Activated T-cell treated with anti-CD3 and anti-CD28 coated beads, Interleukin-2, amount 50 U/mL, for 1 hour (primary cell): ENCODE data around the gene CCDC148.
A peak's percentile ranks its signal among the peaks of the same experiment; 100 is the strongest.

Source experiments
- DNase-seq: peaks from one replicate; pipeline ENCODE4 v3.0.0-alpha.2; 2020

CCDC148 gene

DNA sequence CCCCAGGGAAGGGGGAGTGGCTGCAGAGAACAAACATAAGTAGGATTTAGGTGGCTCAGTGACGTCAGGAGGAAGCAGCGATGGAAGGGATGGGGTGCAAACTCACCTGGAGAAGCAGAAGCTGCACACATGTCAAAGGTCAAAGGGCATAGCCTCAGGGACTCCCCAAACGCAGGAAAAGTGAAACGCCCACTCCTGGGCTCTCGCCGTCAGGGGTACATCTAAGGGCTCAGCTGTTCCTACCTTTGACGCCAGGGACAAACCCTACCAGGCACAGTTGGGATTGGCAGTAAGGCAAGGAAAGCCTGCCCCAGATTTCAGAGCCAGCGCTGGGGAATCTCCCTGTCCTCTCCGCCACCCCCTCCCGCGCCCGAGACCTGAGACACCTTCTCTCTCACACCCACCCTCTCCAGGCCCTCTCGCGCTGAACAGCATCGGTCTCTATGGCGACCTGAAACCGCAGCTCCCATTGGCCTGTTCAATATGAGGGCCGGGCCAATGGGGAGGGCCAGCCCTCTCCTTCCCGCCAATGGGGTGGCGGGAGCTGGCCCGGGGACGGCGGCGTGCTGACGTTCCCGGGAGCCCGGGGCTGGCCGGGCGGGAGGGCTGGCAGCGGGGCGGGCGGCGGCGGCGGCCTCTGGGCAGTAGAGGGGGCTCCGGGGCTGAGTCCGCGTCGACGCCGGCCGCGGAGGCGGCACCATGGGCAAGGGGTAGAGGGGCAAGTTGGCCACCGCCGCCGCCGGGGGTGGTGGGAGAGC, at the start of gene CCDC148, which contains the start of gene PKP4:
CCDC148 (minus strand) TSS at position 445 of the 758 bp plus-strand sequence; CDS start at position 131, 314 bp downstream.
PKP4 (plus strand) TSS at position 644 of the 758 bp plus-strand sequence. CDS start 76,233 bp downstream, outside the sequence.
- DNase-seq: peak; percentile 86

DNA sequence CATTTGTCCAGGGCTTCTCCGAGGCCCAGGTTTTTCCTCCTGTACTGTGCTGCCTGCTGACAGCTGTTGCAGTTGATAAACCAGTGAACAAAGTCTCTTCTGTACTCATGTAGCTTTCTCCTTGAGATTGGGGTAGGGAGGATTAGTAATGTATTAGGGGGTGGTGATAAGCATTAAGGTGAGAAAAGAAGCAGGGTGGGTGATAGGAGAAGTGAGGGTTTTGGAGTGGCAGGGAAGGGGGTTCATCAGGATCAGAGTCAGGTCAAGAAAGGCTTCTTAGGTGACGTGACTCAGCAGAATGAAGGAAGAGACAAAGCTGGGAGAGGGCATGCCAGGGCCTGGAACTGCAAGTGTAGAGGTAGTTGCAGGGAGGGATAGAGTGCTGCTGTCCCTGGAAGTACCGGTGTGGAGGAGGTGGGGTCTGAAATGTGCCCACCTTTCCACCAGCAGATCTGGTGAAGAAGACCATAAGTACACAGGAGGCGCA, 48.9 kb upstream of the CCDC148 start:
- no peak for DNase-seq

DNA sequence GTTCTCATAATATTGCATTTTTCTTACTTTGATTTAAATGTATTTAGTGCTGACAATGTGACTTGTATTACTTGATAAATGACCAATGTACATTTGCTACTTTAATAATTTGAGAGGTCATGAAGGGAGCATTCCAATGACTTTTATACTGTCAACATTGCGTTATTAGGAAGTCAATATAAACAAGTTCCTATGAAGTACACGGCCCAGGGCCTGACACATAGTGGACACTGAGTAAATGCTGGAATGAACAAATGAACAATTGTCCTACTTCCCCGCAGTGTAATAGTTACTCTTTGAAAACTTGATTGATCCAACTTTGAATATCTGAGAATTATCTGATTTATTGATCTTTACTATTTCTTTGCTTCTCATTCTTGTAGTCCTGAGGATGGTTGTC, 47.5 kb upstream of the CCDC148 start:
- no peak for DNase-seq

DNA sequence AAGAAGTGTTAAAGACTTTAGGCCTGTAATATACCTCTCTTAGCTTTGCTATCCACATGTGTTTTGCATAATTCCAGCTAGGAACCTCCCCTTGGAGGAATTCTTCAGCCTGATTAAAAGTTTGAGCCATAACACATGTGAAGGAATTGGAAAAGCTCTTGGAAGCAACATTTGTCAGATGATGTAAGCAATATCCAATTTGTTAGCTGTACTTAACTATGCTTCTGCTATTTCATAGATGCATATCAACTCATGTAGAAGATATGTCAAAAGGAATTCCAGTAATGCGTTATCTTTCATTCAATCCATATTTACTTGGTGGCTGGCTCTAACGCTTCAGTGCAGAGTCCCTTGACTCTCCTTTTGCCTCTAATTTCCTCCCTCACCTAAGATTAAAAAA, 46.4 kb upstream of the CCDC148 start:
- DNase-seq: no peak

DNA sequence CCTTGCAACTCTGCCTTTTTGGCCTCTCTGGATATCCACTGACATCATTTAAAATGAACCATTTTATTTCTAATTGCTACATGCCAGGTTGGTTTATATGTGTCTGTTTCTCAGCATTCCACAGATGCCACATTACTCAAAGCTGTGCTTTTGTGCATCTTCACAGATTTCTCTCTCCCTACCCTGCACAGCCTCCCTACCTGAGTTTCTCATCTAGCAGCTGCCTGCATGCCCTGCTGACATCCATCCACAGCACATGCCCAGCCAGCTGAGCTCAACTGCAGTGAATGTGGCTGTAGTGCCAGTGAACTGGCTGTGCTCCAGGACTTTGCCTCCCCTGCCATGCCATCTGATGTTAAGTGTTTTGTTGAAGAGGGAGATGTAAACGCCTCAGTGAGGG, 44.7 kb upstream of the CCDC148 start:
- no peak for DNase-seq

DNA sequence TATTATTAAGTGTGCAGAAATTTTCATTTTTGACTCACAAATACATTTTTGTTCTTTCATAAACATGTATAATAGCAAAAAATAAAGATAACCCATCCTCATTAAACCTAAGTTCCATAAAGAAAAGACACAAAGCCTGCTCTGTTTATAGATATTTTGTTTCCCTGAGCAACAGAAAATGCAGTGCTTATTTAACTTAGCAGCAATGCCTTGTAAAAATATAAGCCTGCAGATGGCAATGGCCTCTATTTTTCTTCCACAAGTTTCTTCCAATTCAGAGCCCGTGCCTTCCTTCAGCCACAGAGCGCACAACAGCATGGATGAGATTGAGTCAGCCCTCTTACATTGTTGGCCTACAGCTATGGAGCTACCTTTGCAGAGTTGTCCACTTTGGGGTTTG, 43.8 kb upstream of the CCDC148 start:
- no peak for DNase-seq

DNA sequence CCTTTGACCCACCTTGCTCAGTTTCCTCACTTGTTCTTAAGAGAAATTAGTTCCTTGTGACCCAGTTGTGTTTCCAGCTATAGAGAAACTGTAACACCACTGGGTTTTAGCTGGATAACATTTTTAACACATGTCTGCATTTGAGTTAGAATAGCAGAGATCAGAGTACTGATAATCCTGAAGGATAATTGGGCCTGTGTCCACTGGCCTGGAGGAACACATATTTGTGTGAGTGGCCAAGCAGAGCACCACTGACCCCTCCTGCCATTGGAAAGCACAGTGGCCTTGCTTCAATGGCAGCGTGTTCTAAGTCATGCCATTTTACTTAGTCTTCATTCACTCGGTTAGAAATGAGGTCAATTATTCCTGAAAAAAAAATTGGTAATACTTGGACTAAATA, 42.8 kb upstream of the CCDC148 start:
- no peak for DNase-seq

DNA sequence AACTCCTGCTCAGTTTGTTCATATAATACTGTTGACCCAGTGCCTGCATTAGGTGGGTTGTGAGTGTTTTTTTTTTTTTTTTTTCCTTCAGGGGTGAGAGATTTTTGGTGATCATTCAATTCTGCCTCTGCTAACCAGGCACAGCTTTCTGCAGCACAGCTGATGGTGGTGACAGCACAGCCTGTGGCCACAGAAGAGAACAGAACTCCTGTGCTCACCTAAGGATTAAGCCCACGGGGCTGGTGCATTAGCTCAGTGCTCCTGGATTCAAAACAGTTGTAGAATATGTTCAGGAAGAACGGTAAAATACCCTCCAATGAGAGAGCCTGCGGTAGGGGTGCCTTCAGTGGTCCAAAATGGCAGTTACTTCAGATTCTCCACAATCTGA, 42.2 kb upstream of the CCDC148 start:
- no peak for DNase-seq

DNA sequence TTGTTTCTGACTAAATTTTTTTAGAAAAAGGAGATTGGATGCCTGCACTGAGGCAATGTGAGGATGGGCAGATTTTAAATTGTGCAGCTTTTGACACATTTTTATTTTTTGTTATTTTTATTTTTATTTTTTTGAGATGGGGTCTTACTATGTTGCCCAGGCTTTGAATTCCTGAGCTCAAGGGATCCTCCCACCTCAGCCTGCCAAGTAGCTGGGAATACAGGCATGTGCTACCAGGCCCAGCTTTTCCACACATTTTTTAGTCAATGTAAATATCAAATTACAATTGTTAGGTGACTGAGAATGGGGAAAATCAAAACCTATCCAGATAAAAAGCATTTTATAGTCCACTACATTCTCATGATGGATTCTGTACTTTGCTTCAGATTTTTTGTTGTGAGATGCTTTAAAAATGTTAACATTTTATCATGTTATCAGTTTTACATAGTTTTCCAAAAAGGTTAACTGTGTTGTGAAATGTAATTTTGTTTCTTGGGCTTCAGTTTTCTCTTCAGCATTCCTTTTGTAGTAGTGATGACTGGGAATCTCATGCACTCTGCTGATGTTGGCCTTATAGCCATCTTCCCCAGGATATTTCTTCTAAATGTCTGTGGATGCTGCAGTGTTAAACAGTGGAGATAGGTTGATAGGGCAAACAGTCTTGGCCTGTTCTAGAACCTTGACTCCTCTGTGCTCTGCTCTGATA, 41.6 kb upstream of the CCDC148 start:
- no peak for DNase-seq

DNA sequence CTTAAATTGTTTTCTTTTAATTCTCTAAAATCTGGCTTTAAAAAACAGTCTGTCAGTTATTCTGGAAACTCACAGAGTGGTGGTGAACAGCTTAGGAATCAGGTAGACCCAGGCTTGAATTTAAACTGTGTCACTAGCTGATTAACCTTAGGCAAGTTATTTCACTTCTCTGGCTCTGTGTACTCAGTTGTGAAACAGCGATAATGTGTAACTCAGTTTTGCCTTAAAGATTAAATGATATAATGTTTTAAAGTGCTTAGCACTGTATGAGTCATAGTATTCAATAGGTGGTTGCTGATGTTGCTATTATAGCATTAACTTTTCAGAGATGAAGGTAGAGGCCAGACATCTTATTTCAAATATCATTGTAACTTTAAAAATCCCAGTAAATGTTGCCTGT, 40.9 kb upstream of the CCDC148 start:
- no peak for DNase-seq

DNA sequence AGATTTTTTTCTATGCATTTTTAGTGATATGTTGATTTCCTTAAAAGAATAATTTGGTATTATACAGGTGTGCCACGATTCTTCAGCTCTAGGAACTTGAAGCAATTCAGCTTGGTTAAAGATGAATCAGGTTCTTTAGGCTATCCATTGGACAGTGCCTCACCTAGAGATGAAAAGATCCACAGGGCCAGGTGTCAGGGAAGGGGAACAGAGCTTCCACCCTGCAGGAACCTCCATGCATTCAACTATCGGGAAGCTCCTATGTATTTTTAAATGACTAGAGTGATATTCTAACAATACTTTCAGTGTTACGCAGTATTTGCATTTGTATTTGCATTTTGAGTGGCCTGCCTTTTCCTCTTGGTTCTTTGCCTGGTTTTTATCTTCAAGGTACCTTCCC, 40.4 kb upstream of the CCDC148 start:
- no peak for DNase-seq

DNA sequence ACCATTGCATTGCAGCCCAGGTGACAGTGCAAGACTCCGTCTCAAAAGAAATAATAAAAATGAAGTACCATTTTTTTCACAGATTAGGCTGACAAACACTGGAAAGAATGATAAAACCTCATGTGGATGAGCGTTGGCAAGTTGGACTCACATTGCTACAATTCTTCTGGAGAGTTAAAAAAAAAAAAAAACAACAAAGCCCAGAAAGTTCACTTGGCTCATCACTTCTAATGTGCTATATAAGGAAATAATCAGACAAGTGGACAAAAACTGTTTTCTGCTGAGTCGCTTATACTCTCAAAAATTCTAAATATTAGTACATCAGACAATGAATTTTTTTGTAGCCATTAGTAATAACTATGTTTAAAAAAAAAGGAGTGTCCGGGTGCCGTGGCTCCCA, 38.6 kb upstream of the CCDC148 start:
- DNase-seq: no peak

DNA sequence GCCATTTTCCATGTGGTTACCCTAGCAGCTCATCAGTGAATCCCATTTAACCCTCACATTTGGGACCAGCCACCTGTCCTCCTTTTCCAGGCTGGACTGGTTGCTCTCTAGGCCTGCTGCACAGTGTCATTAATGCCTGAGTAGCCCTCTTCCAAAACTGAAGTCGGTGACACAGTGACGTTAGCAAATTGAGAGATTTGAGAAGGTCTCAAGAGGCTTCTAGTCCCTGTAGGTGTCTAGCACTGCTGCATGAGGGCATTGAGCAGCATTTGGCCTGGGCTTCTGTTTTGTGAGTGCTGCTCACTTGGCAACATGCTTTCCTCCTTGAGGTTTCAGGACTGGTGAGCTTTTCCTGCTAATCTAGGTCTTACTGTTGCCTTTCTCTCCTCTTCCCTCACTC, 36.9 kb upstream of the CCDC148 start:
- no peak for DNase-seq

DNA sequence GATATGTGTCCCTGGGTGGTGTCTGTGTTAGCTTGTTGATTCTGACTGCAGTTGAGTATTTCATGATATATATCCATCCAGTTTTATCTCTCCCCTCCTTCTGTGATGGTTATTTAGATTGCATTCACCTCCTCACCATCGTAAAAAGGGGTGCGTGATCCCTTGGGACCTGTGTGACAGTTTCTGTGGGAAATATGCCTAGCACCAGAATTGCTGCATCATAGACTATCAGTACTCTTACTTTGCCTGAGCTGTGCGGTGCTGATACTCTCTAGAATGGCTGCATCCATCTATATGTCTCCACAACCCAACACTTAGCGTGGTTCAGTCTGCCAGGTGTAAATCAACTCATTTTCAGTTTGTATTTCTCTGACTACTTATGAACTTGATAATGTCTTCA, 34.5 kb upstream of the CCDC148 start:
- DNase-seq: no peak

DNA sequence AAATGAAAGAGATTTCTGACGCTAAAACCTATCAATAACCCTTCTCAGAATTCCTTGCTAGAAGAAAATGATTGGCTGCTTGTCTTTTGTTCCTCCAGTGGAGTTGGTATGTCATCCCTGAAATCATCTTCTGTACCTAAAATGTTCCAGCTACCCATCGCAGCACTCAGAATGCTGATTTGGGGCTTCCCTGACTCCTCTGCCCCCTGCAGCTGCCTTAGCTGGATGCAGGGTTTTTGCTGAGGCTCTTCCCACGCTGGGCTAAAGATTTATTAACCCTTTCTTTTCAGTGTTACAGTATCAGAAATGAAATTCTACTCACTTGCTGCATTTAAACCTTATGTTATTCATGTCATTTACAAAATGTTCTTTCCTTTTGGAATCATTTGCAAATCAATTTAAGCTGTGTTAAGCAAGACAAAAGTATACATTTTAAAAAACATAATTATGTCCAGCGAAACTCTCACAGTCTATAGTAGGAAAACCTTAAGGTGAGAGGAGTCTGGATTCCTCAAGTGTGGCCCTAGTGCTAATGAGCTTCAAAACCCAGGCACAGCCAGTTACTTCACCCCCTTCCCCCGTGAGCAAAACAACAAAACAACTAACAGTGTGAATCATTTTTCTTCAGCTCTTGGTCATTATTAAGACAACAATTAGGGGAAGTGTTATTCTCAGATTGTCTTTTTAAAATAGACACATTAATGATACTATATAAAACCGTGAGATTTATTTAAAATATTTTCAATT, 33.0 kb upstream of the CCDC148 start:
- DNase-seq: no peak

DNA sequence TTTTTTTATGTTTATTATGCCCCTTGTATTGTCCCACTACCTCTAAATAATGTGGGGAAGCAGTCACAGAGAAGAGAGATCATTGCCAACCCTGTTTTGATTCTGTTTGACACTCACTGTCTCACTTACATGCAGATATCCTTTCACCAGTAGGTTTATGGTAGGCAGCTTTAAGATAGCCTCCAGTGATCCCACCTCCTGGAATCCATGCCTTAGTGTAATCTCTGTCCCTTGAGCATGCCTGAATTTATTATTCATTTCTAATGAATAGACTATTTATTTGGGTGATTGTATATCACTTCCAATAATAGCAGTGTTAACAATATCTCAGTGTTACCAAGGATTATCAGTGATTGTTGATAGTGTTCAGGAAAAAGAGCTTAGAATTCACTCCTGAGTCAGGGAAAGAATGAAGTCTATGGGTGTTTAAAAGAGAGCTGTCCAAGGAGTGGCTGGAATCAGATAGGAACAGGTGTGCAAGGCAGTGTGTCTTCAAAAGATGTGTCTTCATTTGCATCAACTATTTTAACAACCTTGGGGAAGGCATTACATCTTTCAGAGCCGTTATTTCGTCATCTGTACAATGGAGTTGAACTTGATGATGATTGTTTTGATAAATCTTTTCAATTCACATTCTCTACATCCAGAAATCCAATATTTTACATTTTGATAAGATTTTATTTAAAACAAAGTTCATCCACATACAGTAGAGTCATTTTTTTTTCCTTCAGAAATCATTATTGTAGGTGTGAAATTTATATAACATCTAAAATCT, 32.1 kb upstream of the CCDC148 start:
- DNase-seq: no peak

DNA sequence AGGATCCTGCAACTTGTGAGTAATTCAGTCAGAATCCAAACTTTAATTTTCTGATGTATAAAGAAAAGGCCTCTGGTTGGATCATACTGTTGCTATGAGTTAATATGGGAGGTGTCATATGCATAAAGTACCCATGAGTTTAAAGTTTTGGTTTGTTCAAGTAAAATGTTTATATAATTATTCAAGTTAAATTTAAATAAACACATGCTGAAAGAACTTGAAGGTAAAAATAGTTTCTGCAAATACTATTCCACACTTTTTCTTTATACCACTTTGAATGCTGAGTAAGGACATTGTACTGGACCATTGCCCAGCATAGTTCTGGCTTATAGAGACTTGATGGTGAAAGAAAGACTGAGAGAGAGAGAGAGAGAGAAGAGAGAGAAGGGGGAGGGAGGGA, 30.9 kb upstream of the CCDC148 start:
- no peak for DNase-seq

DNA sequence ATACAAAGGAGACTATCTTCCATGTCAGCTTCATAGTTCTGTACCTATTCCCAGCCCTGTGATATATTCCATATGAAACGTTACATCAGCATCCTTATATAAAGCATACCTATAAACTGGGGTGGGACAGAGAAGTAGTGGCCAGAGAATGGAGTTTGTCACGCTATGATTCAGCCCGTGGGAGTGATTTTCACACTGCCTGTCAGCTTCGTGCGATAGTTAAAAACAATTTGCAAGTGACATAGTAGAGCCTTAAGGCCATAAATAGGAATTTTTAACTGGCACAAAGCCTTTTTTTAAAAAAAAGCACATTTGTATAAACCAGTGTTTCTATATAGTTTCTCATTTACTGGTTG, 30.4 kb upstream of the CCDC148 start:
- DNase-seq: no peak

DNA sequence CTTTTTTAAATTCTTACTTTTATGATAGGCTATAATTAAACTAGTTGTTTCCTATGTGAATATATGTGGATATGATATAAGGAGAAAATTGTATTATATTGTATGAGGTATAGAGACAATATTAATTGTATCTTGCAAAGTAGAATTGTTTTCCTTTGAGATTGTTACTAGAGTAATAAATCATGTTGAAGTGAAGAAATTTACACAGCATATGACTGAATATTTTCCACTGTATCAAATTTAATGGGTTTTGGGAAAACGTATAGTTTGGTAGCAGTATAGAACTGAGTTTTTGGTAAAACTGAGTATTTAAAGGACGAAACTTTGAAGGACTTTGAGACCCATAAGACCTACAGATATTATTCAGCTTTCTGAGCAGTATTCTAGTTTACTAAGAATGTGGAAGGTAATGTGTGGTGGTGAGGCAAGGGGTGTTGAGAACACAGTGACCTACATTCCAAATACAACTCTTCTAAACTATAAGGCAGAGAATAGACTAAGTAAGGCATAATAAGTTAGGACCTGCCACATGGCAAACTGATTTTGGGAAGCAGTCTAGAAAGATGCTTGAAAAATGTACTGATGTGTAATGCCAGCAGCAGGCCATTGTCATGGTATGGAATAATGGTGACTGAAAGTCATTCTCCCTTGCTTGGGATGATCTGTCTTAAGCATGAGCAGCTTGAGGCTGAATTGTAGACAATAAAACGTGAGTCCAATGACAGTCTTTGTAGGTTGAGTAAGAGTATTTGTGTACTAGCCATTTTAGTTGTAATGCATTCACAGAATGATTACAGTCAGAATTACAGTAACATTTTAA, 29.8 kb upstream of the CCDC148 start:
- no peak for DNase-seq

DNA sequence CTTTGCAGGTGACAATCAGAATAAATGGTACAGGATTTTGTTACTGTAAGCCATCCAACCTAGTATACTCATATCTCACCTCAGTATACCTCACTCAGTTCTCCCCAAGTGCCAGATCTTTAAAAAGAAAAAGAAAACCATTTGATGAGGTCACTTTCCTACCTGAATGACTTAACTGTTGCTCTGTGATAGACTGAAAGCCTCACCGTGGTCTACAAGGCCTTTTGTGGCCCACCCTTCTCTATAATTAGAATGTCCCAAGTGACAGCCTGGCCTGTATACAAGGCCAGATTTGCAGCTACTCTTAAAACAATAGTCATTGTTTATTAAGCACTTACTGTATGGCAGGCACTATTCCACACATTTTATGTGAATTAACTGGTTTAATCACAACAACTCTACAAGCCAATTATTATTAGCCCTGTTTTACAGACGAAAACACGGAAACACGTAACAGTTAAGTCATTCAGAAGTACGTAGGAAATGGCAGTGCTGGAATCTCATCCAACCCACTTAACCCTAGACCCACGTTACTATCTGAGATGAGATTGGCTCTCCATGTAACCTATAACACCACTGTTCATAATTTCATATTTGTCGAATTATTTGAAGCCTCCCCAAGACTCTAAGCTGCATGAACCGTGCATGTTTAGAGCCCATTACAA, 28.5 kb upstream of the CCDC148 start:
- no peak for DNase-seq

DNA sequence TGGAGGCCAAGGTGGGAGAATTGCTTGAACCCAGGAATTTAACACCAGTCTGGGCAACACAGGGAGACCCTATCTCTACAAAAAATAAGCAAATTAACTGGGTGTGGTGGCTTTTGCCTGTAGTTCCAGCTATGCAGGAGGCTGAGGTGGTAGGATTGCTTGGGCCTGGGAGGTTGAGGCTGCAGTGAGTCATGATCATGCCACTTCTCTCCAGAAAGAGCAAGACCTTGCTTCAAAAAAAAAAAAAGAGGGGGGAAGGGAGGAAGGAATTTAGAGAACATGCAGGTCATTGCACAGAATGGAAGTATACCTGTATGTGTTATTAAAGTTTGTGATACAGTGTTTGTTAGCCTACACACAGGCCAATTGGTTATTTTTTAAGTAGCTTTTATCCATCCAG, 26.0 kb upstream of the CCDC148 start:
- no peak for DNase-seq
